HEK293 (cell line): Measurements from ENCODE around the gene PIP5K1B.

Experiments
- CTCF ChIA-PET: fragments of 350-600 bp; formaldehyde crosslinking; extraction: SDS; loops from one replicate; lab custom pipeline; 2021; ENCODE audit warnings: antibody characterized with exemption; lab: Yijun Ruan, JAX
- POLR2A ChIA-PET: fragments of 300-600 bp; formaldehyde crosslinking; extraction: SDS; loops from one replicate; lab custom pipeline; 2020; ENCODE audit warnings: antibody characterized with exemption, inconsistent platforms; lab: Yijun Ruan, JAX
- H3K27ac ChIP-seq: fragments of 200-500 bp; sonication (Bioruptor generic); 2 replicates; pipeline ENCODE4 v1.5.1; 2014; ENCODE audit warnings: low read depth, low read length, control low read depth, inconsistent platforms; ENCODE audit errors: extremely low read depth
- H3K36me3 ChIP-seq, 2 experiments: fragments of 200-500 bp in 1 of 2; sonication (Bioruptor generic) in 1 of 2; 1 replicate in 1 of 2; 2 replicates in 1 of 2; pipeline ENCODE4 v1.5.1; 2014 to 2017; ENCODE audit warnings: inconsistent platforms in 2 of 2, low read length in 2 of 2; ENCODE audit not compliant: control insufficient read depth in 2 of 2, insufficient read depth in 1 of 2
- H3K4me1 ChIP-seq: fragments of 200-500 bp; sonication (Bioruptor generic); 2 replicates; pipeline ENCODE4 v1.5.1; 2014; ENCODE audit warnings: mild to moderate bottlenecking, low read length, inconsistent platforms; ENCODE audit not compliant: control insufficient read depth, insufficient read depth
- H3K4me3 ChIP-seq: 2 replicates; pipeline ENCODE4 v1.5.1; 2011; ENCODE audit warnings: low read depth, mild to moderate bottlenecking, control low read depth, low read length, moderate library complexity
- H3K9me3 ChIP-seq: fragments of 200-500 bp; sonication (Bioruptor generic); 2 replicates; pipeline ENCODE4 v1.5.1; 2014; ENCODE audit warnings: low read depth, low read length, inconsistent platforms; ENCODE audit not compliant: control insufficient read depth, insufficient read depth
- KLF10 ChIP-seq: fragments of 450-650 bp; IDR thresholded peaks from 2 replicates; pipeline ENCODE4 v1.5.1; 2018; ENCODE audit warnings: missing biosample characterization, mild to moderate bottlenecking, missing genetic modification characterization
- OSR2 ChIP-seq: fragments of 450-650 bp; formaldehyde crosslinking; IDR thresholded peaks from 2 replicates; pipeline ENCODE4 v1.5.1; 2016; ENCODE audit warnings: missing biosample characterization, missing genetic modification characterization
- SCRT1 ChIP-seq: fragments of 450-650 bp; formaldehyde crosslinking; IDR thresholded peaks from 2 replicates; pipeline ENCODE4 v1.5.1; 2016; ENCODE audit warnings: missing biosample characterization, missing genetic modification characterization, borderline replicate concordance
- SP7 ChIP-seq: fragments of 450-650 bp; formaldehyde crosslinking; IDR thresholded peaks from 2 replicates; pipeline ENCODE4 v1.5.1; 2016; ENCODE audit warnings: missing biosample characterization, missing genetic modification characterization
- ZIC2 ChIP-seq: fragments of 450-650 bp; formaldehyde crosslinking; IDR thresholded peaks from 2 replicates; pipeline ENCODE4 v1.5.1; 2016; ENCODE audit warnings: missing biosample characterization, missing genetic modification characterization
- ZNF10 ChIP-seq: fragments of 450-650 bp; formaldehyde crosslinking; IDR thresholded peaks from 2 replicates; pipeline ENCODE4 v1.5.1; 2017; ENCODE audit warnings: missing biosample characterization, missing genetic modification characterization
- ZNF146 ChIP-seq: fragments of 450-650 bp; formaldehyde crosslinking; IDR thresholded peaks from 2 replicates; pipeline ENCODE4 v1.5.1; 2016; ENCODE audit warnings: missing biosample characterization, missing genetic modification characterization
- ZNF184 ChIP-seq: fragments of 450-650 bp; IDR thresholded peaks from 2 replicates; pipeline ENCODE4 v1.5.1; 2018; ENCODE audit warnings: missing biosample characterization, mild to moderate bottlenecking, missing genetic modification characterization
- ZNF391 ChIP-seq: fragments of 450-650 bp; formaldehyde crosslinking; IDR thresholded peaks from 2 replicates; pipeline ENCODE4 v1.5.1; 2016; ENCODE audit warnings: low read depth, missing biosample characterization, missing genetic modification characterization, borderline replicate concordance
- ZNF48 ChIP-seq: fragments of 450-650 bp; formaldehyde crosslinking; IDR thresholded peaks from 2 replicates; pipeline ENCODE4 v1.5.1; 2016; ENCODE audit warnings: missing biosample characterization, missing genetic modification characterization
- ZNF624 ChIP-seq: fragments of 450-650 bp; formaldehyde crosslinking; IDR thresholded peaks from 2 replicates; pipeline ENCODE4 v1.5.1; 2017; ENCODE audit warnings: missing biosample characterization, missing genetic modification characterization
- ZNF639 ChIP-seq: fragments of 450-650 bp; formaldehyde crosslinking; IDR thresholded peaks from 2 replicates; pipeline ENCODE4 v1.5.1; 2016; ENCODE audit warnings: missing biosample characterization, missing genetic modification characterization
- ZNF704 ChIP-seq: fragments of 450-650 bp; formaldehyde crosslinking; IDR thresholded peaks from 2 replicates; pipeline ENCODE4 v1.5.1; 2016; ENCODE audit warnings: missing biosample characterization, missing genetic modification characterization
- ZXDB ChIP-seq: fragments of 450-650 bp; formaldehyde crosslinking; IDR thresholded peaks from 2 replicates; pipeline ENCODE4 v1.5.1; 2016; ENCODE audit warnings: missing biosample characterization, missing genetic modification characterization
- TF ChIP-seq, protein P1 (sequence below): fragments of 450-650 bp; formaldehyde crosslinking; IDR thresholded peaks from 2 replicates; pipeline ENCODE4 v1.5.1; 2016; ENCODE audit warnings: missing biosample characterization, missing genetic modification characterization
- TF ChIP-seq, protein P2 (sequence below): IDR thresholded peaks from 2 replicates; pipeline ENCODE4 v1.6.1; 2011; ENCODE audit warnings: mild to moderate bottlenecking, low read depth, low read length, borderline replicate concordance
- TF ChIP-seq, protein P3 (sequence below): fragments of 450-650 bp; formaldehyde crosslinking; IDR thresholded peaks from 2 replicates; pipeline ENCODE4 v1.5.1; 2016; ENCODE audit warnings: missing biosample characterization, missing genetic modification characterization, borderline replicate concordance

The PIP5K1B gene

DNA sequence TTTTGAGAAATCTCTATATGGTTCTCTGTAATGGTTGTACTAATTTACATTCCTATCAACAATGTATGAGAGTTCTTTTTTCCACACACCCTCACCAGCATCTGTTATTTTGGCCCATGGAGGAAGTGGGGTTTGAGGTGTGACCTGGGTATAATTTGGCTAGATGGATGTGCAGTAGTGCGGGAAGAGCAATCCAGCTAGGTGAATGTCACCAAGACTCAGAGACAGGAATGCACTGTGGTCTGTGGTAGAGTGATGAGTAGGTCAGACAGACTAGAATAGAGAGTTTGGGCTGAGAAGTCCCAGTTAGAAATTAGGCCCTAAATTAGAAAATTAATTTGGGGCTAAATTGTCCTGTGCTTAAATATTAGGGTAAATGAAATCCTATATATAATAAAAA is 32.8 kb upstream of the PIP5K1B start:
- Histone ChIP-seq H3K4me1 (no peaks in the 10 kb centered on the region), H3K27ac (no peak overlapping the region), H3K36me3 (no peaks in the 10 kb centered on the region), H3K4me3 (no peak overlapping the region), H3K9me3 (no peaks in the 10 kb centered on the region)
- CTCF ChIA-PET = interaction anchor here (0.6 to 1.9 kb wide), 3 partner anchors 9 to 111 kb away, joined by 3 to 8 read pairs (median 3); no protein-coding TSS in a partner anchor
- TF ChIP-seq SP7 (tag by site-specific recombination) = no peak
- POLR2A ChIA-PET = no interaction called here

GRCh38 chr9:68672625-68673024 is 32.4 kb upstream of the PIP5K1B start:
- H3K27ac ChIP-seq = no peak overlapping the region
- H3K36me3 ChIP-seq = no peaks in the 10 kb centered on the region
- H3K4me3 ChIP-seq = no peak overlapping the region
- ChIA-PET CTCF (interaction anchor here (0.6 to 1.9 kb wide), 4 partner anchors 8 to 362 kb away, joined by 3 to 8 read pairs (median 3); no protein-coding TSS in a partner anchor), POLR2A (no interaction called here)
- no peaks in the 10 kb centered on the region for H3K4me1 ChIP-seq
- H3K9me3 ChIP-seq = no peaks in the 10 kb centered on the region
- TF ChIP-seq ZNF624 (tag by site-specific recombination) (no peak), ZNF10 (no peak), ZNF184 (tag by site-specific recombination) (no peak), OSR2 (tag by site-specific recombination) (no peak), KLF10 (tag by site-specific recombination) (no peak), ZNF48 (tag by site-specific recombination) (no peak), ZXDB (tag by site-specific recombination) (no peak), ZNF639 (no peak)
- TF ChIP-seq, protein P1, sequence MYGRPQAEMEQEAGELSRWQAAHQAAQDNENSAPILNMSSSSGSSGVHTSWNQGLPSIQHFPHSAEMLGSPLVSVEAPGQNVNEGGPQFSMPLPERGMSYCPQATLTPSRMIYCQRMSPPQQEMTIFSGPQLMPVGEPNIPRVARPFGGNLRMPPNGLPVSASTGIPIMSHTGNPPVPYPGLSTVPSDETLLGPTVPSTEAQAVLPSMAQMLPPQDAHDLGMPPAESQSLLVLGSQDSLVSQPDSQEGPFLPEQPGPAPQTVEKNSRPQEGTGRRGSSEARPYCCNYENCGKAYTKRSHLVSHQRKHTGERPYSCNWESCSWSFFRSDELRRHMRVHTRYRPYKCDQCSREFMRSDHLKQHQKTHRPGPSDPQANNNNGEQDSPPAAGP (tag by site-specific recombination) = no peak

DNA sequence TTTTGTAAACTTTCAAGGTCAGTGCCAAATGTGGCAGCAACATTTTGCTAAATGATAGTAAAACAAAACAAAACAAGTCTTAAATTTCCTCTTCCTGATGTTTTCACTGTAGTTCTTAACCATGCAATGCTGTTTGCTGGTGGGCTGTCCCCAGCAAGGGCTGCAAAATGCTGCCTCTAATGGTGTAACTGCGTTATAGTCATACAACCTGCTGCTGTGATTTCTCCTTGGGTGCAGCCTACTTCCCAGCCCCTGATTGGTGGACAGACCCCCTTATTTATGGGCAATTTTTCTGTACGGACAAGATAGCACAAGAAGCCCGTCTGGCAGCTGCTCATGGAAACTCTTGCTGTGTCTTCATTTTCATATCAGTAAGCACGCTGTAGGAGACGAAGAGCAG is 26.6 kb upstream of the PIP5K1B start:
- Histone ChIP-seq H3K27ac (no peak overlapping the region), H3K4me1 (no peaks in the 10 kb centered on the region), H3K4me3 (no peak overlapping the region), H3K9me3 (no peaks in the 10 kb centered on the region), H3K36me3 (no peaks in the 10 kb centered on the region)
- POLR2A ChIA-PET = no interaction called here
- CTCF ChIA-PET = interaction anchor here (1.0 to 1.7 kb wide), 2 partner anchors 38 to 170 kb away, joined by 3 read pairs; no protein-coding TSS in a partner anchor
- TF ChIP-seq ZNF639 = no peak
- 0 out of 2 replicates have a peak, but pooled peaks have one; percentile 28 for TF ChIP-seq ZNF10
- TF ChIP-seq, protein P2, sequence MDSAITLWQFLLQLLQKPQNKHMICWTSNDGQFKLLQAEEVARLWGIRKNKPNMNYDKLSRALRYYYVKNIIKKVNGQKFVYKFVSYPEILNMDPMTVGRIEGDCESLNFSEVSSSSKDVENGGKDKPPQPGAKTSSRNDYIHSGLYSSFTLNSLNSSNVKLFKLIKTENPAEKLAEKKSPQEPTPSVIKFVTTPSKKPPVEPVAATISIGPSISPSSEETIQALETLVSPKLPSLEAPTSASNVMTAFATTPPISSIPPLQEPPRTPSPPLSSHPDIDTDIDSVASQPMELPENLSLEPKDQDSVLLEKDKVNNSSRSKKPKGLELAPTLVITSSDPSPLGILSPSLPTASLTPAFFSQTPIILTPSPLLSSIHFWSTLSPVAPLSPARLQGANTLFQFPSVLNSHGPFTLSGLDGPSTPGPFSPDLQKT = no peak
- no peak for TF ChIP-seq ZNF146 (tag by site-specific recombination)
- no peak for TF ChIP-seq ZNF704 (tag by site-specific recombination)
- 0 out of 2 replicates have a peak, but pooled peaks have one; percentile 17 for TF ChIP-seq SCRT1 (tag by site-specific recombination)
- TF ChIP-seq, protein P1 (tag by site-specific recombination) = no peak
- TF ChIP-seq, protein P3, sequence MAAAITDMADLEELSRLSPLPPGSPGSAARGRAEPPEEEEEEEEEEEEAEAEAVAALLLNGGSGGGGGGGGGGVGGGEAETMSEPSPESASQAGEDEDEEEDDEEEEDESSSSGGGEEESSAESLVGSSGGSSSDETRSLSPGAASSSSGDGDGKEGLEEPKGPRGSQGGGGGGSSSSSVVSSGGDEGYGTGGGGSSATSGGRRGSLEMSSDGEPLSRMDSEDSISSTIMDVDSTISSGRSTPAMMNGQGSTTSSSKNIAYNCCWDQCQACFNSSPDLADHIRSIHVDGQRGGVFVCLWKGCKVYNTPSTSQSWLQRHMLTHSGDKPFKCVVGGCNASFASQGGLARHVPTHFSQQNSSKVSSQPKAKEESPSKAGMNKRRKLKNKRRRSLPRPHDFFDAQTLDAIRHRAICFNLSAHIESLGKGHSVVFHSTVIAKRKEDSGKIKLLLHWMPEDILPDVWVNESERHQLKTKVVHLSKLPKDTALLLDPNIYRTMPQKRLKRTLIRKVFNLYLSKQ (tag by site-specific recombination) = no peak
- TF ChIP-seq ZIC2 = 0 out of 2 replicates have a peak, but pooled peaks have one; percentile 13
- TF ChIP-seq ZNF391 (tag by site-specific recombination) = no peak
